ENCODE results near the gene CCNDBP1.
"Not testable (repeated sequence)": the region's sequence is repeated elsewhere in the genome, so short reads cannot be mapped to it uniquely, and the experiment has no call there.

Gene CCNDBP1, protein sequence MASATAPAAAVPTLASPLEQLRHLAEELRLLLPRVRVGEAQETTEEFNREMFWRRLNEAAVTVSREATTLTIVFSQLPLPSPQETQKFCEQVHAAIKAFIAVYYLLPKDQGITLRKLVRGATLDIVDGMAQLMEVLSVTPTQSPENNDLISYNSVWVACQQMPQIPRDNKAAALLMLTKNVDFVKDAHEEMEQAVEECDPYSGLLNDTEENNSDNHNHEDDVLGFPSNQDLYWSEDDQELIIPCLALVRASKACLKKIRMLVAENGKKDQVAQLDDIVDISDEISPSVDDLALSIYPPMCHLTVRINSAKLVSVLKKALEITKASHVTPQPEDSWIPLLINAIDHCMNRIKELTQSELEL

DNA sequence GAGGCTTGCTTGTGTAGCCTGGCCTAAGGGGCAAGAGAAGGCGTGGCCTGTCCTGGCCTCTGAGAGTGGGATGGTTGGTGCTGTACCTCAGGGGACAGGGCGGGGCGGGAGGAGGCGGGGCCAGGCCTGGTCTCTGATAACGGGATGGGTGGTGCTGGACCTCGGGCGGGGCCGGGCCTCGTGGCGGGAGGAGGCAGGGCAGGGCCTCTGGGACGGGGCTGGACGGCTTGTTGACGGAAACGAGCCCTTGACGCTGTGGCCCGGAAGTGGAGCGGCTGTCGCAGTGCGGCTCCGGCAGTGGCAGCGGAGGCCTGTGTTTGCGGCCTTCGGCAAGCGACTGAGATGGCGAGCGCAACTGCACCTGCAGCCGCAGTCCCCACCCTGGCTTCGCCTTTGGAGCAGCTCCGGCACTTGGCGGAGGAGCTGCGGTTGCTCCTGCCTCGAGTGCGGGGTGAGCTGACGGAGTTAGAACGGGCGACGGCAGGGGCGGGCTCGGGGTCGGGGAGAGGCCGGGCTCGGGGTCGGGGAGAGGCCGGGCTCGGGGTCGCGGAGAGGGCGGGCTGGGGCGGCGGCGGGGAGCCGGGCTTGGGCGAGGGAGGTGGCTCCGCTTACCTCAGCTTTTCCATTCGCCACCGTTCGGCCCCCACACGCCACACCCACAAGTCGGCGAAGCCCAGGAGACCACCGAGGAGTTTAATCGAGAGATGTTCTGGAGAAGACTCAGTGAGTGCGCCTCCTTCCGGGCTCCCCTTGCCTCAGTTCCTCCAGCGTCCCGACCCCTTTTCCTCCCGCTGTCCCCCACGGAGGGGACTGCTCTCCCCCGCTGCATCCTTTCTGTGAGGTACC lies at the start of gene CCNDBP1:
Gene CCNDBP1, plus strand, starts transcription at position 247 of the 846 bp plus-strand sequence. Its CDS starts 96 bp downstream, at position 343.
- DNase-seq, result peak; percentile 76

DNA sequence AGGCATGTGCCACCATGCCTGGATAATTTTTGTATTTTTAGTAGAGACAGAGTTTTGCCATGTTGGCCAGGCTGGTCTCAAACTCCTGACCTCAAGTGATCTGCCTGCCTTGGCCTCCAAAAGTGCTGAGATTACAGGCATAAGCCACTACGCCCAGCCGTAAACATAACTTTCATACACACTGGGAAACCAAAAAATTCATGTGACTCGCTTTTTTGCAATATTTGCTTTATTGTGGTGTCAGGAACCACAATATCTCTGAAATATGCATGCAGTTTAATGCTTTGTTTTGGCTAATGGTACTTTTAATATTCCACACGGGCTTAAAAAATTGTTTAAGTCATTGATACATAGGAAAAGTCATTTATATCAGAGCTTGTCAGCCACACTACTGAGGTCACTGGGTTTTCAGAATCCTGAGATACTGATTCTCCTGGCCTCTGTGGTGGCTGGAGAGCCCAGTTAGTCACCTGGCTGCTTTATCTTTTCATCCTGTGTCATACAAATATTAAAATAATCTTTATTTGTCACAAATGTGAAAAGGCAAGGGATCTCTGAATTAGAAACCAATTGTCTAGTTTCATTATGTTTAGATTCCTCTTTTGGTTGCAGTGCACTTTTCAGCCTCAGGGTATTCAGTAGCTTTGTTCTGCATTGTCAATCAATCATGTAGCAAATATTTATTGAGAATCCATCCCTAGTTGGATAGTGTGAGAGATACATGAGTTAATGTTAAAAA lies 41.8 kb upstream of the CCNDBP1 start:
- no peak for DNase-seq

DNA sequence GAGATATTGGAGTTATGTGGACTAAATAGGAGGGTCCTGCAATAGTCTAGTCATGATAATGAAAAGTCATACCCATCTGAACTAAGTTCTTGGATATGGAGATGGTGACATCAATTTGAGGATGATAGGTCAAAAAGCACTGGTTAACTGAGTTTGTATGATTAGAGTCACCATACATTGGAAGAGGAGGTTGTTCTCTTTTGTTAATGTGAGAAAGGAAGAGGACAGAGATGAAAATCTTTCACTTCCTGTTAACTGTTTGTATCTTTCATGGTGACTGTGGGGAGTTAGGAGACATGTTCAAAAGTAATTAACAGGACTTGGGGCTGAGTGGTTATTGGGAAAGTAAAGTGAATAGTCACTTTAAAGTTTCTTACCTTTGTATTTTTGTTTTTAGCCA lies 40.7 kb upstream of the CCNDBP1 start:
- DNase-seq, result no peak

DNA sequence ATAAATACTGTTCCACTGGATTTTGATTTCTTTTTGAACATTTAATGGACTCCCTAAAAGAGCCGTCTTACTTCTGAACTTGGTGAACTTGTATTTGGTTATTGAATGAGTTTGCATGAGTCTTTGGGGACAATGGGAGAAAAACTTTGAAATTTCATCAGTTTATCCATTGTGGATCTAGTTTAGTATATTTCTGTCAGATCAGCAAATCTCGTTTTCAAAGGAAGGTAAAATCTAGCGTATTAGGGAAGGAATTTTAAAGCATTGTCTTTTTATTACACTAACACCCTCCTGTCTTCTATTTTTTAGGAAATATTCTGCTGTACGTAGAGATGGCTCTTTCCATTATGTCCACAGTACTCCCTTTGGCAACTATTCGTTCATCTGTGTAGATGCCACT lies 39.0 kb upstream of the CCNDBP1 start:
- no peak for DNase-seq

DNA sequence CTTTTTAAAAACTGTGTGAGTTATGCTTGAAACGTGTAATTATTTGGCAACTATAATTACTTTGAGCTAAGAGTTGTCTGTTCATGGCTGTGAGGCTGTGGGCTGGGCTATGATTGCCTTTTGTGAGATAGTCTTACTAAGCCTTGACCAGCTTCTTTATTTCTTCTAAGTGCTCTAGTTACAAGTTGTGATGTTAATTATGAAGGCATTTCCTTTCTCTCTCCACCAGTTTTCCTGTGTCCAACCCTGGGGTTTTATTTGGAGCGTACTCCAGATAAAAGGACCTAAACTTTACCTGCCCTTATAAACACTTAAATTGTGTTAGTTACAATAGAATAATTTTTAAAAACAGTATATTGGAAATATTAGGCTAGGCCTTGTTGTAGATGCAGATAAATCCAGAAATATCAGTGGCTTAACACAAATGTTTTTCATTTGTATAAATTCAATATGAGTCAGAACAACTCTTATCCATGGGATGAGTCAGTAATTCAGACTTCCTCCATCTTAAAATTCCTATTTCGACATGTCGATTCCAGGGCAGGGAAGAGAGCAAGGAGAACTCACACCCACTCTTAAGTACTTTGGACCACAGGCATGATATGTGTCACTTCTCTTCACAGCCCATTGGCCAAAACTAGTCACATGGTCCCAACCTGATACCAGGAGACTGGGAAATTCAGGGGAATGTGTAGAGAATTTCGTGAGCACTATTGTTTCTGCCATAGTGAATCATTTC lies 34.8 kb upstream of the CCNDBP1 start:
- no peak for DNase-seq

DNA sequence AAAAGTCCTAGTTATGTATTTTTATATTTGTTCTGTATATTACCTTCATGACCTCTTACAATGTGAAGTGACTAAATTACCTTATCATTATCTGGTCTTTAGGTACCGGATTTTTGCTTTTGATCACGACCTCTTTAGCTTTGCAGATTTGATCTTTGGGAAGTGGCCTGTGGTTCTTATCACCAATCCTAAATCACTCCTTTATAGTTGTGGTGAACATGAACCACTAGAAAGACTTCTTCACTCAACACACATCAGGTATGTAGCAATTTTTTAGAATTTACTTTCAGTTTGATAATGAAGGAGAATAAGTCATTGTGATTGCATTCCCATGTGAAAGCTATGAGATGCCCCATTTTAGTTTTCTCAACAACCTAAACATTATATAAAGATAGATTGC lies 33.5 kb upstream of the CCNDBP1 start:
- no peak for DNase-seq

DNA sequence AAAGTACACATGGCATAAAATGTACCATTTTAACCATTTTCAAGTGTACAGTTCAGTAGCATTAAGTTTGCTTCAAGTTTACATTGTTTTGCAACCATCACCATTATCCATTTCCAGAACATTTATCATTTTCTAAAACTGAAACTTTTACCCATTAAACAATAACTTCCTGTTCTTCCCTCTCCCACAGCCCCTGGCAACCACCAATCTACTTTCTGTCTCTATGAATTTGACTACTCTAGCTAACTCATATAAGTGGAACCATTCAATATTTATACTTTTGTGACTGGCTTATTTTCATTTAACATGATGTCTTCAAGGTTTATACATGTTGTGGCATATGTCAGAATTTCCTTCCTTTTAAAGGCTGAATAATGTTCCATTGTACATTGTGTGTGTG lies 31.9 kb upstream of the CCNDBP1 start:
- DNase-seq, result no peak

DNA sequence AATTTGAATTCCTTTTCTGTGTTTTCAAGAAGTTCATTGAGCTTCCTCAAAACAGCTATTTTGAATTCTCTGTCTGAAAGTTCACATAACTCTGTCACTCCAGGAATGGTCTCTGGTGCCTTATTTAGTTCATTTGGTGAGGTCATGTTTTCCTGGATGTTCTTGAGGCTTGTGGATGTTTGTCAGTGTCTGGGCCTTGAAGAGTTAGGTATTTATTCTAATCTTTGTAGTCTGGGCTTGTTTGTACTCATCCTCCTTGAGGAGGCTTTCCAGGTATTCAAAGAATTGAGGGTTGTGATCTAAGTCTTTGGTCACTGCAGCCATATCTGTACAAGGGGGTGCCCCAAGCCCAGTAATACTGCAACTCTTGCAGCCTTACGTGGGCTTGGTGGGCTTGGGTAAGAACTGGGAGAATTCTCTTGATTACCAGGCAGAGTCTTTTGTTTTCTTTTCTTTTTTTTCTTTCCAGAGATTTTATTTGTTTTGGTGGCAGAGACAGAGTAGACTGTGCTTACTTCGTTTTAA lies 19.3 kb upstream of the CCNDBP1 start:
- DNase-seq, result no peak

DNA sequence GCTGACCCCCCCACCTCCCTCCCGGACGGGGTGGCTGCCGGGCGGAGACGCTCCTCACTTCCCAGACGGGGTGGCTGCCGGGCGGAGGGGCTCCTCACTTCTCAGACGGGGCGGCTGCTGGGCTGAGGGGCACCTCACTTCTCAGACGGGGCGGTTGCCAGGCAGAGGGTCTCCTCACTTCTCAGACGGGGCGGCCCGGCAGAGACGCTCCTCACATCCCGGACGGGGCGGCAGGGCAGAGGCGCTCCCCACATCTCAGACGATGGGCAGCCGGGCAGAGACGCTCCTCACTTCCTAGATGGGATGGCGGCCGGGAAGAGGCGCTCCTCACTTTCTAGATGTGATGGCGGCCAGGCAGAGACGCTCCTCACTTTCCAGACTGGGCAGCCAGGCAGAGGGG lies 17.9 kb upstream of the CCNDBP1 start:
- DNase-seq, result not testable (repeated sequence)

DNA sequence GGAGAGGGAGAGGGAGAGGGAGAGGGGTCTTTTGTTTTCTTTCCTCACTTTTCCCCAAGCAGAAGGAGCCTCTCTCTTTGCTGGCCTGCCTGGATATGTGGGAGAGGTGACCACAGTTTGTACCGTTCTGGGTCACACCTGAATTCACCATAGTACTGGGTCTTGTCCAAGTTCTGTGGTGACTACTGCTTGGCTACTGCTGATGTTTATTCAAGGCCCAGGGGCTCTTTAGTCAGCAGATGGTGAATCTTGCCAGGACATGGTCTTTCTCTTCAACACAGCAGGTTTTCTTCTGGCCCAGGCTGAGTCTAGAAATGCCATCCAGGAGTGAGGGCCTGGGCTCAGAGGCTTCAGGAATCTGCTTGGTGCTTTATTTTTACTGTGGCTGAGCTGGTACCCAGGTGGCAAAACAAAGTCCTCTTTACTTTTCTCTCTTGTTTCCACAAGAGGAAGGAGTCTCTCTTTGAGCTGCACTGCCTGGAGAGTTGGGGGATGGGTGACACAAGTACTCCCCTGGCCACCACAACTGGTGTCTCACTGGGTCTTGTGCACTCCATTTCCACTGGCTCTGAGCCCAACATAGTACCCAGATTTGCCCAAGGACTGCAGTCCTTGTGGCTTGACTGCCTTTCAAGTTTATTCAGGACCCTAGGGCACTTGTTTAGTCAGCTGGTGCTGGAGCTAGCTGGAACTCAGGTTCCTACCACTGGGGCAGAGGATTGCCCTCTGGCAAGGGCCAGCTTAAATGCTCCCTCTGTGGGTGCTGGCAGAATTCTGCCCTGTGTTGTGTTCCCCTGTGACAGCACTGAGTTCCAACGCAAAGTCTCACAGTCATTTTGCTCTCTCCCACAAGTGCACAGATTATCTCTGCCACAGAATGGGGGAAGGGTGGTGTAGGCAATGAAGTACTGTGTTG lies 16.8 kb upstream of the CCNDBP1 start:
- DNase-seq, result no peak

DNA sequence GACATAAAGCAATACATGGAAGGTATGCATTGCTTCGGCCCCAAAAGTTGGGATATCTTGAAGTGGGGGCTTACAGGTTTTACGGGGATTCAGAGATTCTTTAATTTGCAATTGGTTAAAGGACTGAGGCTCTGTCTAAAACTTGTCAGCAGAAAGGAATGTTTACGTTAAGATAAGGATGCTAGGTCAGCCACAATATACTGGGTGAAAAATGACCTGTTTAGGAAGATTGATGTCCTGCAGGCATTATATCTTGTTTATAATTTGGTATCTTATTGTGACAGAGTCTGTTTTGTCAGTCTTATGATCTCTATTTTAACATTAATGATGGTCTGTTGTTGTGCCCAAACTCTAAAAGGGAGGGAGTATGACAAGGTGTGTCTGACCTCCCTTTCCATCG lies 15.3 kb upstream of the CCNDBP1 start:
- no peak for DNase-seq

DNA sequence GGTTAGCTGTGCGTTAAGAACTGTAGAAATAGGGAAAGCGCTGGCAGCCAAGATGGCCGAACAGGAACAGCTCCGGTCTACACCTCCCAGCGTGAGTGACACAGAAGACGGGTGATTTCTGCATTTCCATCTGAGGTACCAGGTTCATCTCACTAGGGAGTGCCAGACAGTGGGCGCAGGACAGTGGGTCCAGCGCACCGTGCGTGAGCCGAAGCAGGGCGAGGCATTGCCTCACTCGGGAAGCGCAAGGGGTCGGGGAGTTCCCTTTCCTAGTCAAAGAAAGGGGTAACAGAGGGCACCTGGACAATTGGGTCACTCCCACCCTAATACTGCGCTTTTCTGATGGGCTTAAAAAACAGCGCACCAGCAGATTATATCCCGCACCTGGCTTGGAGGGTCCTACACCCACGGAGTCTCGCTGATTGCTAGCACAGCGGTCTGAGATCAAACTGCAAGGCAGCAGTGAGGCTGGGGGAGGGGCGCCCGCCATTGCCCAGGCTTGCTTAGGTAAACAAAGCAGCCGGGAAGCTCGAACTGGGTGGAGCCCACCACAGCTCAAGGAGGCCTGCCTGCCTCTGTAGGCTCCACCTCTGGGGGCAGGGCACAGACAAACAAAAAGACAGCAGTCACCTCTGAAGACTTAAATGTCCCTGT lies 9.4 kb upstream of the CCNDBP1 start:
- DNase-seq, result not testable (repeated sequence)

DNA sequence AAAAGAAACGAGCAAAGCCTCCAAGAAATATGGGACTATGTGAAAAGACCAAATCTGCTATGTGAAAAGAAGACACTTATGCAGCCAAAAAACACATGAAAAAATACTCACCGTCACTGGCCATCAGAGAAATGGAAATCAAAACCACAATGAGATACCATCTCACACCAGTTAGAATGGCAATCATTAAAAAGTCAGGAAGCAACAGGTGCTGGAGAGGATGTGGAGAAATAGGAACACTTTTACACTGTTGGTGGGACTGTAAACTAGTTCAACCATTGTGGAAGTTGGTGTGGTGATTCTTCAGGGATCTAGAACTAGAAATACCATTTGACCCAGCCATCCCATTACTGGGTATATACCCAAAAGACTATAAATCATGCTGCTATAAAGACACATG lies 8.1 kb upstream of the CCNDBP1 start:
- not testable (repeated sequence) for DNase-seq

DNA sequence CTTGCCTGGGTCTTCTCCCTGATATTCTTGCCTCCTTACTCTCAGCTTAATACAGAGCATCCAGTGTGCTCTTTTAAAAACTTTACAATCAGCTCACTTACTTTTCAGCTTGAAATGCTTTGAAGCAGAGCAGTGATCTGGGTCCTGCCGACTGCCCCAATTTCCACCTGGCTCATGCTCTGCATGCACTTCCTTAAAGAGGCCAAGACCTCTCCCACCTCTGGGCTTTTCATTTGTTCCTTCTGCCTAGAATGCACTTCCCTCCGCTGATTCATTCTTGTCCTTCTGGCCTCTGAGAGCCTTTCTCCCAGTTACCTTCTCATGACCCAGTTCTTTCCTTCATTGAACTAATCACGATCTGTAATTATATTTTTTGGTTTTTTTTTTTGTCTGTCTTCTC lies 1.9 kb upstream of the CCNDBP1 start:
- DNase-seq, result no peak

DNA sequence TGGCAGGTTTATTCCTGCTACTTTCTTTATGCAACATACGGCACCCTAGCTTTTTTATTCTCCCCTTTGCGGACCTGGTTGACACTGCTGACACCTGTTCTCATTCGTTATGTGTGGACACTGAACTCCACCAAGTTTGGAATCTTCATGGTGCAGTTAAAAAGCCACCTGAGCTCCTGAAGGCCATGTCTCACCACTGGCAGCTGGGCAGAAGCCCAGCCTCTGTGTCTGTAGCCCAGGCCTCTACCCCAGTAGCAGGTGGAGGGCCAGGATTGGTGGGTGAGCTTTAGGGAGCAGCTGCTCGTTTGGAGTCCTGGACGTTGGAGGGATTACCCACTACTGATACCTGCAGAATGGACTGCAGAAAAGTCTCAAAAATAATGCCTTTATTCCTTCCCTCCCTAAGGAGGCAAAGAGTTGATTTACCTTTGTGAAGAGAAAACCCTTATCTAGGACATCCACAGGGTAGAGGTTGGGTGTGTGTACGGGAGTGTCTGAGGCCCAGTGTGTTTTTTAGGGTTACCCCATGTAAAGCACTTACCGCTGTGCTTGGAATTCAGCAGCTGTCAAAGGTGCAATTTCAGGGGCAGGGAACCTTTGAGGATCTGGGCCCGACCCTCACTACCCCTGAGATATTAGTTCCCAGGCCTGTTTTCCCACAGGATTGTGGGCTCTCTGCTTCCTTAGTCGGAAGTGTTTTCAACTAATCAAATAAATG lies 637 bp upstream of the CCNDBP1 start:
- no peak for DNase-seq

DNA sequence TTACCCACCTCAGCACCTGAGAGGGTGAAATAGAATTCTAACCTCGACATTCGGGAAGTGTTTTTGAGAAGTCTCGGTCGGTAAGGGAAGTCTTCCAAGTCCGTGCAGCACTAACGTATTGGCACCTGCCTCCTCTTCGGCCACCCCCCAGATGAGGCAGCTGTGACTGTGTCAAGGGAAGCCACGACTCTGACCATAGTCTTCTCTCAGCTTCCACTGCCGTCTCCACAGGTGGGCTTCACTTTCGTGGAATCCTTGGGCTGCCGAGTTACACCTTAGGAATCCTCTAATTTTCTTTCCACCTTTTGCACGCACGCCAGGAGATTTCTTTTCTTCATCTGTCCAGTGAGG lies 775 bp downstream of the CCNDBP1 start:
- DNase-seq, result no peak

DNA sequence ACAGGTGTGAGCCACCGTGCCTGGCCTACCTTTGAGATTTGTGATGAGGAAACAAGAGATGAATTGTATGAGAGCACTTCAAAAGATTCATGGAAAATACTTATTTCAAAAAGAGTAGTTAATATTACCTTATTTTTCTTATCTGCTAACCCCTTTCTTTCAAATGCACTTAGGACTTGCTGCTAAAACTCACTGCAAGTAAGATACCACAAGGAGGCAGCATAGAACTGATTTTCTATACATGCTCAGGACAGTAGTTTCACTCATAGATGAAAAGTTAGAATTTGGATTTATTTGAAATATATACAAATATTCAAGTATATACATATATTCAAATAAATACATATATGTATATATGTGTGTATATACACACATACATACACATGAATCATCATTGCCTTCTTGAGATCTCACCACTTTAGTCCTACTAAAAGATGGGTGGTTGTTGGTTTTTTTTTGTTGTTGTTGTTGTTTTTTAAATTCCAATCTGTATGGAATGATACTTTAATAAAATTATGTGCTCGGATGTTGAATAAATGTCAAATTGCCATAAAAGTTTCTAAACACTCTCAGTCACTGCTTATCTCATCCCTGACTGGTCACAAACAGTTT lies 2.4 kb downstream of the CCNDBP1 start:
- no peak for DNase-seq

DNA sequence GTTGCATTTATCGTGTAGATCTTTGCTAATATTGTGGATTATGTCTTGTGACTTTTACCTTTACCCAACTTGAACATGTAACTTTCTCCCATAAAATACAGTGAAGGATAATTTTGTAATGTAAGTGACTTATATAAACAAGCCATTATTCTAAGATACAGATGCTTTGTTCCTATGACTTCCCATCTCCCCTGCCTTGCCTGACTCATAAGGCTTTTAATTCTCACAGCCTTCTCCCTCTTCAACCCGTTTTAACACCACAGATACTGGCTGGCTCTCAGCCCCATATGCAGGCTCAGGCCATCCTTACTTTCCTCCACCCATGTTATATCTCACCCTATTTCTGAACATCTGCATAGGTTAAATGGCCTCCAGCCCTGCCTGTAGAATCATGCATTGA lies 4.1 kb downstream of the CCNDBP1 start:
- no peak for DNase-seq

DNA sequence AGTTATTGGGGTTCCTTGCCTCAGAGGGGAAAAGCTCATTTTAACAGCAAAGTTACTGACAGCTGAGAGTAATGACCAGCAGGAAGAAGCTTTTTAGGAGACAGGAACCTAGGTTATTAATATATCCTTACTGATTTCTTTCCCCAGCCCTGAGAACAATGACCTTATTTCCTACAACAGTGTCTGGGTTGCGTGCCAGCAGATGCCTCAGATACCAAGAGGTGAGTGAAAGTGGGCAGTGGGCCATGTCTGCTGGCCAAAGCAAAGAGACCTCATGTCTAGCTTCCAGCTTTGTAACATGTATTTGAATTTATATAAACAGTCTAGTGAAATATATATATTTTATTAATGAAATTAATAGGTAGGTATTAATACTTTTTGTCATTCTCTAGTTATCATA lies 5.0 kb downstream of the CCNDBP1 start:
- no peak for DNase-seq

DNA sequence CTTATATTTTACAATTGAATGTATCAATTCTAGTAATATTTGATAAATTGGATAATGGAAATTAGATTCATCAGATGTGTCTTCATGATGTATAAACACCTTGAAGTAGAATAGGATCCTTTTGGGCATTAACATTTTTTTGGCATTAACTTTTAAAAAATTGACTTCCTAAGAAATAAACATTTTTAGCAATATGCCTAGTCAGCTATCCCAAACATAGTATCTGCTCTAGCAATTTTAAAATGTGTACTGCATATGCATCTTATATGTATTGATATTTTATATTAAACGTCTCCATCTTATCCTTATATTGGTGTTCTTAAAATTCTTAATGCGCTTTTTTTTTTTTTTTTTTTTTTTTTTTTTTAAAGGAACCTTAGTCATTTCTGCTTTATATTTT lies 8.5 kb downstream of the CCNDBP1 start:
- no peak for DNase-seq
